GM12801 (cell line): Measurements from ENCODE around the gene WDR26.

Experiments used
- TF ChIP-seq, protein P1 (sequence below): IDR thresholded peaks from one replicate; pipeline ENCODE4 v1.5.1; 2011; ENCODE audit warnings: control low read depth; ENCODE audit not compliant: insufficient read length; ENCODE audit errors: extremely low read depth

WDR26 gene

DNA sequence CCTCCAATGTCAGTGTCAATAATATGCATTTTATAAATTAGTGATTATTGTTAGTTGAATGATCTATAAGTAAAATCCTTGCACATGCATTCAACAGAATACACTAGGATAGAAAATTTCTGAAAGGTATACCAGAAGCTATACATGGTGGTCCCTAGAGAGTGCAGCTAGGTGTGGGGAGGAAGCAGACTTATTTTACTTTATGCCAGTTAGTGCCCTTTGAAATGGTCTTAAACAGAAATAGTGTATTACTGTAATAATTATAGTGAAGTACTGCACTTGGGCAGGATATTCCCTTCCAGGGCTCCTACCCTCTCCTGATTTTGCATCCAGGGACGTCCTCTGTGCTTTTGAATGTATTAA lies 23.2 kb upstream of the WDR26 start:
- TF ChIP-seq, protein P1, sequence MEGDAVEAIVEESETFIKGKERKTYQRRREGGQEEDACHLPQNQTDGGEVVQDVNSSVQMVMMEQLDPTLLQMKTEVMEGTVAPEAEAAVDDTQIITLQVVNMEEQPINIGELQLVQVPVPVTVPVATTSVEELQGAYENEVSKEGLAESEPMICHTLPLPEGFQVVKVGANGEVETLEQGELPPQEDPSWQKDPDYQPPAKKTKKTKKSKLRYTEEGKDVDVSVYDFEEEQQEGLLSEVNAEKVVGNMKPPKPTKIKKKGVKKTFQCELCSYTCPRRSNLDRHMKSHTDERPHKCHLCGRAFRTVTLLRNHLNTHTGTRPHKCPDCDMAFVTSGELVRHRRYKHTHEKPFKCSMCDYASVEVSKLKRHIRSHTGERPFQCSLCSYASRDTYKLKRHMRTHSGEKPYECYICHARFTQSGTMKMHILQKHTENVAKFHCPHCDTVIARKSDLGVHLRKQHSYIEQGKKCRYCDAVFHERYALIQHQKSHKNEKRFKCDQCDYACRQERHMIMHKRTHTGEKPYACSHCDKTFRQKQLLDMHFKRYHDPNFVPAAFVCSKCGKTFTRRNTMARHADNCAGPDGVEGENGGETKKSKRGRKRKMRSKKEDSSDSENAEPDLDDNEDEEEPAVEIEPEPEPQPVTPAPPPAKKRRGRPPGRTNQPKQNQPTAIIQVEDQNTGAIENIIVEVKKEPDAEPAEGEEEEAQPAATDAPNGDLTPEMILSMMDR, result no peak

DNA sequence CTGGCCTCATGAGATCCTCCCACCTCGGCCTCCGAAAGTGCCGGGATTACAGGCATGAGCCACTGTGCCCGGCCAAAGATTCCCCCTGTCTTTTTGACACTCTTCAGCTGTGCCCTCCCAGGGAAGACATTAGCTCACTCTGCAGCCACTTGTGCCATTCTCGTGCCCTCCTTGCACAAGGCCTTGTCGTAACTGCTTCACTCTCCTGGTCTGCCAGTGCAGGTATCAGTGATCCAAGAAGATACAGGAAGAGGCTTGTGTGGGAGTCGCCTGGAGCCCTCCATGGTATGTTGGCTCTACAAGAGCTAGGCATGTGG lies 22.0 kb upstream of the WDR26 start:
- TF ChIP-seq, protein P1, result no peak

GRCh38 chr1:224454402-224455055 lies 19.9 kb upstream of the WDR26 start:
- TF ChIP-seq, protein P1, result no peak

GRCh38 chr1:224450561-224451350 lies 16.2 kb upstream of the WDR26 start:
- TF ChIP-seq, protein P1, result no peak

GRCh38 chr1:224450159-224450558 lies 15.6 kb upstream of the WDR26 start:
- TF ChIP-seq, protein P1, result no peak

GRCh38 chr1:224448453-224449017 lies 13.9 kb upstream of the WDR26 start:
- TF ChIP-seq, protein P1, result no peak

DNA sequence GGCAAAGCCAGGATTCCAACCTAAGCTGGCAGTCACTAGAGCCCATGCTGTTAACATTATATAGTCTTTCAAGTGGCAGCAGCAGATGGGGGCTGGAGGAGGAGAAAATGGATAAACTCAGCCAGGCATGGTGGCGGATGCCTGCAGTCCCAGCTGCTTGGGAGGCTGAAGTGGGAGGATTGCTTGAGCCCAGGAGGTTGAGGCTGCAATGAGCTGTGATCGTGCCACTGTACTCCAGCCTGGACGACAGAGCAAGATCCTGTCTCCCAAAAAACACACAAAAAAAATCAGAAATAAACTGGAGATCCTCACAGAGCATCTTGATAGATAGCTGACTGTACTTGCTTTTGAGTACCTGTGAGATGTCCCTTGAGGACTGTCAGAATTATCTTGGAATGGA lies 13.4 kb upstream of the WDR26 start:
- TF ChIP-seq, protein P1, result no peak
